Measurements from ENCODE around the gene TMED1.

DNA sequence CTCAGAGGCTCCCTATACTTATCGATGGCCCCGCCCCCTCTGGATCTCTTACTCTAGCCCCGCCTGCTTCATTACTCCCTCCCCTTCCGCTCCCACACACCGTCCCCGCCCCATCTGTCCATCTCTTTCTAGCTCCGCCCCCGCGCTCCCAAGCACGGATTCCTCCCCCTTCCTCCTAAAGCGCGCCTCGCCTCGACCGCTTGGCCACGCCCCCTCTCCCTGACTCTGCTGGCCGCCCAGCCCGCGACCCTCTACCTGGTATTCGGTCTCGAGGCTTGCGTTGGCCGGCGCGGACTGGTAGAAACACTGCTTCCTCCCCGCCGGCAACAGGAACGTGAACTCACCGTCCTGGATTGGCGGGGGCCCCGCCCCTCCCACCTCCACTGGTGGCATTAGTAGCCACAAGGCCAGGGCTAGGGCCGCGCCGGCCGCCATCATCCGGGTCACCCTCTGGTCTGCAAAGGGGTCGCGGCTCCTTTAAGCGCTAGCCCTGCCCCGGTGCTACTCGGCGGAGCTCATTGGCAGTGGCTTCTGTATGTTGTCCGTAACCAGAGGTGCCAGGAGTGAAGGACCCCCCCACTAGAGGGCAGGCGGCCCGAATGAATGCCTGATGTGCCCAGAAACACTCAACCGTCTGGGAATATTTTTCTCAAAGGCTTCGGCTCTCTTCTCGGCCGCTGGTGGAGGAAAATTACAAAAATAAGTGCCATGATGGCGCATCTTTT is at the start of gene TMED1:
- no peak for TF ChIP-seq EZH2 (IDR thresholded peaks at IDR 0.05)
- TF ChIP-seq, protein P1, sequence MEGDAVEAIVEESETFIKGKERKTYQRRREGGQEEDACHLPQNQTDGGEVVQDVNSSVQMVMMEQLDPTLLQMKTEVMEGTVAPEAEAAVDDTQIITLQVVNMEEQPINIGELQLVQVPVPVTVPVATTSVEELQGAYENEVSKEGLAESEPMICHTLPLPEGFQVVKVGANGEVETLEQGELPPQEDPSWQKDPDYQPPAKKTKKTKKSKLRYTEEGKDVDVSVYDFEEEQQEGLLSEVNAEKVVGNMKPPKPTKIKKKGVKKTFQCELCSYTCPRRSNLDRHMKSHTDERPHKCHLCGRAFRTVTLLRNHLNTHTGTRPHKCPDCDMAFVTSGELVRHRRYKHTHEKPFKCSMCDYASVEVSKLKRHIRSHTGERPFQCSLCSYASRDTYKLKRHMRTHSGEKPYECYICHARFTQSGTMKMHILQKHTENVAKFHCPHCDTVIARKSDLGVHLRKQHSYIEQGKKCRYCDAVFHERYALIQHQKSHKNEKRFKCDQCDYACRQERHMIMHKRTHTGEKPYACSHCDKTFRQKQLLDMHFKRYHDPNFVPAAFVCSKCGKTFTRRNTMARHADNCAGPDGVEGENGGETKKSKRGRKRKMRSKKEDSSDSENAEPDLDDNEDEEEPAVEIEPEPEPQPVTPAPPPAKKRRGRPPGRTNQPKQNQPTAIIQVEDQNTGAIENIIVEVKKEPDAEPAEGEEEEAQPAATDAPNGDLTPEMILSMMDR (IDR thresholded peaks at IDR 0.05), result peak; percentile 40
- TF ChIP-seq EZH2phosphoT487 (IDR thresholded peaks at IDR 0.05), result no peak
